Stimulated activated CD4-positive, alpha-beta T cell treated with anti-CD3 and anti-CD28 coated beads, Interleukin-15, amount 100 ng/mL, for 48 hours (primary cell): ENCODE measurements around the gene FMN1.

ENCODE experiments used
- DNase-seq, 2 donors: peaks; one replicate each; pipeline ENCODE4 v3.0.0-alpha.2; 2020; ENCODE audit warnings: low read depth in 2 of 2

FMN1 gene

GRCh38 chr15:32766101-32766500, 428.4 kb downstream of the FMN1 start:
- no peak for DNase-seq

GRCh38 chr15:32765236-32765635, 429.3 kb downstream of the FMN1 start:
- DNase-seq, result no peak

- DNase-seq, result no peak
Observed at GRCh38 chr15:32763295-32763694, 431.2 kb downstream of the FMN1 start.

GRCh38 chr15:32757426-32757825, 437.1 kb downstream of the FMN1 start:
- no peak for DNase-seq

GRCh38 chr15:32750979-32751378, 443.5 kb downstream of the FMN1 start:
- DNase-seq, result no peak

- DNase-seq, result no peak
Observed at GRCh38 chr15:32747921-32748342, 446.6 kb downstream of the FMN1 start.

GRCh38 chr15:32746116-32746857, 448.2 kb downstream of the FMN1 start:
- DNase-seq, result no peak

GRCh38 chr15:32743411-32744140, 450.9 kb downstream of the FMN1 start:
- no peak for DNase-seq

- DNase-seq, result no peak
Observed at GRCh38 chr15:32739522-32740063, 454.9 kb downstream of the FMN1 start.

GRCh38 chr15:32738666-32739065, 455.8 kb downstream of the FMN1 start:
- no peak for DNase-seq

GRCh38 chr15:32737304-32737703, 457.2 kb downstream of the FMN1 start:
- no peak for DNase-seq

- no peak for DNase-seq
Observed at GRCh38 chr15:32736701-32737061, 457.8 kb downstream of the FMN1 start.

- no peak for DNase-seq
Observed at GRCh38 chr15:32735989-32736700, 458.4 kb downstream of the FMN1 start.

GRCh38 chr15:32733281-32733680, 461.2 kb downstream of the FMN1 start:
- no peak for DNase-seq

GRCh38 chr15:32732574-32733157, 461.8 kb downstream of the FMN1 start:
- DNase-seq, result no peak

- DNase-seq, result no peak
Observed at GRCh38 chr15:32730677-32731654, 463.5 kb downstream of the FMN1 start.

- no peak for DNase-seq
Observed at GRCh38 chr15:32729700-32730395, 464.7 kb downstream of the FMN1 start.

GRCh38 chr15:32723171-32723948, 471.2 kb downstream of the FMN1 start:
- DNase-seq, result no peak

- no peak for DNase-seq
Observed at GRCh38 chr15:32722136-32722535, 472.4 kb downstream of the FMN1 start.
